CD4-positive, alpha-beta T cell treated with Interleukin-12 subunit alpha and Interleukin-12 subunit beta, for 1 hour (primary cell): ENCODE measurements around the gene GDE1.

Source experiments
- DNase-seq: peaks from one replicate; pipeline ENCODE4 v3.0.0-alpha.2; 2020

Gene GDE1

GRCh38 chr16:19523559-19524355, 1.9 kb upstream of the GDE1 start, which contains the start of gene CCP110:
TSS of gene CCP110 (plus strand) at chr16:19523942. CDS start at chr16:19527882, 3,940 bp downstream.
- peak; percentile 94 for DNase-seq

- no peak for DNase-seq
These were observed 1.3 kb upstream of the GDE1 start for GRCh38 chr16:19523184-19523558.

GRCh38 chr16:19522760-19523159, 862 bp upstream of the GDE1 start:
- DNase-seq, result no peak

GRCh38 chr16:19522397-19522732, 467 bp upstream of the GDE1 start:
- DNase-seq, result no peak

GRCh38 chr16:19520861-19521331, 1.0 kb downstream of the GDE1 start:
- DNase-seq, result no peak

GRCh38 chr16:19518388-19518787, 3.5 kb downstream of the GDE1 start:
- no peak for DNase-seq

GRCh38 chr16:19517424-19518089, 4.3 kb downstream of the GDE1 start:
- DNase-seq, result no peak

GRCh38 chr16:19515757-19516156, 6.1 kb downstream of the GDE1 start:
- DNase-seq, result no peak

- no peak for DNase-seq
These were observed 8.4 kb downstream of the GDE1 start for GRCh38 chr16:19513377-19514053.

- no peak for DNase-seq
These were observed 9.6 kb downstream of the GDE1 start for GRCh38 chr16:19512297-19512696.

GRCh38 chr16:19507867-19508266, 14.0 kb downstream of the GDE1 start:
- no peak for DNase-seq

GRCh38 chr16:19506965-19507364, 14.9 kb downstream of the GDE1 start:
- DNase-seq, result no peak

- no peak for DNase-seq
These were observed 16.1 kb downstream of the GDE1 start for GRCh38 chr16:19505600-19506303.

- DNase-seq, result no peak
These were observed 18.3 kb downstream of the GDE1 start for GRCh38 chr16:19503461-19504075.

GRCh38 chr16:19502395-19503131, 19.3 kb downstream of the GDE1 start:
- DNase-seq, result peak; percentile 67

GRCh38 chr16:19499481-19499880, 22.4 kb downstream of the GDE1 start:
- no peak for DNase-seq

GRCh38 chr16:19499006-19499405, 22.9 kb downstream of the GDE1 start:
- no peak for DNase-seq

GRCh38 chr16:19497176-19497575, 24.7 kb downstream of the GDE1 start:
- DNase-seq, result no peak

GRCh38 chr16:19490619-19491018, 31.3 kb downstream of the GDE1 start:
- DNase-seq, result no peak

GRCh38 chr16:19488213-19488640, 33.7 kb downstream of the GDE1 start:
- DNase-seq, result no peak

- DNase-seq, result no peak
These were observed 35.1 kb downstream of the GDE1 start for GRCh38 chr16:19486750-19487325.

GRCh38 chr16:19486051-19486450, 35.8 kb downstream of the GDE1 start:
- no peak for DNase-seq
